H1 (cell line): ENCODE data around the gene DNAI2. TPM values are rescaled to one million over a fixed set of nuclear protein-coding genes. Genes with fewer than 3 reads are reported as not detected.

Experiments
- CTCF ChIA-PET: fragments of 300-600 bp; sonication (Branson Sonifier 250); formaldehyde crosslinking; loops from one replicate; lab custom pipeline; 2021; ENCODE audit not compliant: partially characterized antibody; lab: Charles Lee
- POLR2A ChIA-PET: fragments of 300-600 bp; sonication (Branson Sonifier 250); formaldehyde crosslinking; loops from one replicate; lab custom pipeline; 2021; ENCODE audit warnings: inconsistent platforms; ENCODE audit not compliant: partially characterized antibody; lab: Charles Lee
- DNase-seq, 2 experiments: peaks; one replicate each; pipeline versions ENCODE4 v3.0.0 to v3.0.0-alpha.2; 2010 to 2022; ENCODE audit warnings: low spot score in 2 of 2, low read depth in 1 of 2, mixed read lengths in 1 of 2
- FAIRE-seq: peaks from 2 replicates; lab custom pipeline; 2011; peaks lifted over from hg19 to GRCh38; lab: Jason Lieb, UNC
- H2AFZ ChIP-seq: 2 replicates; pipeline ENCODE4 v1.8.1; 2012; ENCODE audit warnings: low read length, inconsistent platforms
- H2AK5ac ChIP-seq: 2 replicates; pipeline ENCODE4 v1.6.1; 2013; ENCODE audit warnings: low read depth, low read length
- H2BK120ac ChIP-seq: replicated peaks from 2 replicates; pipeline ENCODE3; 2013; ENCODE audit warnings: low read depth, low read length, inconsistent platforms
- H2BK12ac ChIP-seq: 2 replicates; pipeline ENCODE4 v1.6.1; 2013; ENCODE audit warnings: low read depth, low read length
- H2BK15ac ChIP-seq: 2 replicates; pipeline ENCODE4 v1.6.1; 2013; ENCODE audit warnings: low read length
- H2BK20ac ChIP-seq: 2 replicates; pipeline ENCODE4 v1.6.1; 2013; ENCODE audit warnings: low read length
- H2BK5ac ChIP-seq: 2 replicates; pipeline ENCODE4 v1.6.1; 2013; ENCODE audit warnings: low read depth, low read length
- H3K14ac ChIP-seq: 2 replicates; pipeline ENCODE4 v1.6.1; 2013; ENCODE audit warnings: inconsistent platforms; ENCODE audit not compliant: insufficient read length
- H3K18ac ChIP-seq: 2 replicates; pipeline ENCODE4 v1.6.1; 2013; ENCODE audit warnings: low read length; ENCODE audit errors: extremely low read depth
- H3K23ac ChIP-seq: 2 replicates; pipeline ENCODE4 v1.6.1; 2013; ENCODE audit warnings: inconsistent platforms; ENCODE audit not compliant: insufficient read length
- H3K23me2 ChIP-seq: 2 replicates; pipeline ENCODE4 v1.6.1; 2013; ENCODE audit warnings: low read depth, low read length
- H3K27ac ChIP-seq: 2 replicates; pipeline ENCODE4 v1.6.1; 2011; ENCODE audit warnings: low read depth, low read length, inconsistent platforms
- H3K27me3 ChIP-seq, 4 experiments: replicated peaks in 1 of 4; 1 replicate in 1 of 4; 2 replicates in 3 of 4; pipeline versions ENCODE4 v1.6.1 to v1.8.1; 2011 to 2013; ENCODE audit warnings: low read length in 3 of 4, mild to moderate bottlenecking in 3 of 4, inconsistent platforms in 2 of 4, mixed read lengths in 2 of 4, moderate library complexity in 1 of 4; ENCODE audit not compliant: control insufficient read depth in 3 of 4, insufficient read depth in 3 of 4; ENCODE audit errors: extremely low read depth in 1 of 4
- H3K36me3 ChIP-seq, 4 experiments: 2 replicates each; pipeline versions ENCODE4 v1.6.1 to v1.8.1; 2011 to 2013; ENCODE audit warnings: mild to moderate bottlenecking in 4 of 4, low read length in 3 of 4, moderate library complexity in 2 of 4, control low read depth in 1 of 4, inconsistent platforms in 1 of 4; ENCODE audit not compliant: insufficient read depth in 4 of 4, control insufficient read depth in 2 of 4
- H3K4ac ChIP-seq: replicated peaks from 2 replicates; pipeline ENCODE3; 2013; ENCODE audit warnings: low read length, low read depth, mixed read lengths, inconsistent platforms; ENCODE audit not compliant: insufficient read length
- H3K4me1 ChIP-seq, 4 experiments: replicated peaks in 1 of 4; 1 replicate in 1 of 4; 2 replicates in 3 of 4; pipeline versions ENCODE4 v1.6.1 to v1.8.1; 2011 to 2013; ENCODE audit warnings: low read length in 3 of 4, inconsistent platforms in 2 of 4, mixed read lengths in 1 of 4; ENCODE audit not compliant: insufficient read depth in 4 of 4, control insufficient read depth in 3 of 4
- H3K4me2 ChIP-seq, 2 experiments: 2 replicates each; pipeline versions ENCODE4 v1.6.1 to v1.8.1; 2011 to 2013; ENCODE audit warnings: low read depth in 2 of 2, low read length in 2 of 2, control low read depth in 1 of 2, inconsistent platforms in 1 of 2, mild to moderate bottlenecking in 1 of 2; ENCODE audit not compliant: insufficient read depth in 1 of 2
- H3K4me3 ChIP-seq, 4 experiments: fragments of 200-600, 300-600 bp in 1 of 4; sonication (generic), shearing (Covaris generic), sonication (Bioruptor Twin) in 1 of 4; 2 replicates each; pipeline versions ENCODE4 v1.5.1 to v1.8.1; 2011 to 2016; ENCODE audit warnings: low read length in 4 of 4, low read depth in 3 of 4, control low read depth in 2 of 4, inconsistent platforms in 2 of 4, mild to moderate bottlenecking in 2 of 4, mixed read lengths in 1 of 4, moderate library complexity in 1 of 4; ENCODE audit not compliant: insufficient read depth in 2 of 4; ENCODE audit errors: extremely low read depth in 1 of 4
- H3K56ac ChIP-seq: replicated peaks from 2 replicates; pipeline ENCODE3; 2013; ENCODE audit warnings: low read depth, mild to moderate bottlenecking, mixed read lengths, low read length, inconsistent platforms; ENCODE audit not compliant: insufficient read length
- H3K79me1 ChIP-seq: 2 replicates; pipeline ENCODE4 v1.6.1; 2013; ENCODE audit warnings: low read depth, low read length, control low read depth
- H3K79me2 ChIP-seq, 2 experiments: 2 replicates each; pipeline versions ENCODE4 v1.6.1 to v1.8.1; 2012 to 2013; ENCODE audit warnings: low read length in 2 of 2, mild to moderate bottlenecking in 2 of 2, inconsistent platforms in 1 of 2; ENCODE audit not compliant: insufficient read depth in 2 of 2, control insufficient read depth in 1 of 2
- H3K9ac ChIP-seq, 4 experiments: replicated peaks in 1 of 4; 1 replicate in 1 of 4; 2 replicates in 3 of 4; pipeline versions ENCODE4 v1.6.1 to v1.8.1; 2011 to 2013; ENCODE audit warnings: low read depth in 3 of 4, low read length in 3 of 4, control low read depth in 2 of 4, mild to moderate bottlenecking in 2 of 4, moderate library complexity in 2 of 4, inconsistent platforms in 1 of 4; ENCODE audit errors: extremely low read depth in 1 of 4
- H3K9me3 ChIP-seq, 2 experiments: 2 replicates each; pipeline versions ENCODE4 v1.6.1 to v1.8.1; 2012 to 2013; ENCODE audit warnings: mild to moderate bottlenecking in 2 of 2, moderate library complexity in 2 of 2, control low read depth in 1 of 2, inconsistent platforms in 1 of 2, low read depth in 1 of 2, low read length in 1 of 2, mixed read lengths in 1 of 2; ENCODE audit not compliant: insufficient read depth in 2 of 2
- H4K20me1 ChIP-seq, 2 experiments: replicated peaks in 1 of 2; 2 replicates each; pipeline versions ENCODE3 to v1.8.1; 2011 to 2013; ENCODE audit warnings: inconsistent platforms in 2 of 2, low read length in 2 of 2, mild to moderate bottlenecking in 1 of 2; ENCODE audit not compliant: insufficient read depth in 2 of 2, control insufficient read depth in 1 of 2
- H4K5ac ChIP-seq: 2 replicates; pipeline ENCODE4 v1.6.1; 2013; ENCODE audit warnings: low read length, low read depth, mixed read lengths, inconsistent platforms; ENCODE audit not compliant: insufficient read length
- H4K8ac ChIP-seq: 2 replicates; pipeline ENCODE4 v1.8.0; 2013; ENCODE audit warnings: mild to moderate bottlenecking, moderate library complexity, low read length, inconsistent platforms; ENCODE audit not compliant: insufficient read depth; ENCODE audit errors: extremely low read depth
- H4K91ac ChIP-seq: replicated peaks from 2 replicates; pipeline ENCODE3; 2013; ENCODE audit warnings: low read length, mixed read lengths, inconsistent platforms; ENCODE audit not compliant: insufficient read length
- CHD1 ChIP-seq: IDR thresholded peaks from 2 replicates; pipeline ENCODE4 v1.6.1; 2012; ENCODE audit warnings: low read depth, low read length, improper control_type of control experiment
- E2F6 ChIP-seq: IDR thresholded peaks from 2 replicates; pipeline ENCODE4 v1.6.1; 2012; ENCODE audit warnings: inconsistent platforms
- EP300 ChIP-seq, 2 experiments: IDR thresholded peaks; 1 replicate in 1 of 2; 2 replicates in 1 of 2; pipeline ENCODE4 v1.6.1; 2011 to 2012; ENCODE audit warnings: low read depth in 2 of 2, low read length in 2 of 2, mild to moderate bottlenecking in 2 of 2, borderline replicate concordance in 1 of 2, inconsistent platforms in 1 of 2, moderate library complexity in 1 of 2
- RNF2 ChIP-seq: fragments of 200-900, 300-1000 bp; sonication (generic); IDR thresholded peaks from 2 replicates; pipeline ENCODE4 v1.7.1; 2016; ENCODE audit warnings: borderline replicate concordance, low read depth, mild to moderate bottlenecking, antibody characterized with exemption, low read length; ENCODE audit not compliant: poor library complexity, severe bottlenecking; ENCODE audit errors: missing control alignments
- SIRT6 ChIP-seq: IDR thresholded peaks from one replicate; pipeline ENCODE4 v1.7.1; 2012; ENCODE audit warnings: low read length, inconsistent platforms
- SIX5 ChIP-seq: IDR thresholded peaks from 2 replicates; pipeline ENCODE4 v1.6.1; 2011; ENCODE audit warnings: mild to moderate bottlenecking, low read depth, low read length
- SUZ12 ChIP-seq: fragments of 200-600 bp; sonication (generic); IDR thresholded peaks from 2 replicates; pipeline ENCODE4 v1.6.1; 2012; ENCODE audit warnings: mild to moderate bottlenecking, inconsistent platforms, low read length, moderate library complexity, mixed read lengths
- WGBS, 2 experiments: shearing (Covaris generic) in 1 of 2; methylation state at CpG; one replicate each; pipeline versions ENCODE4 v1.1.6 to v1.1.7; 2013 to 2015; ENCODE audit warnings: low lambda C conversion rate in 2 of 2, mixed read lengths in 2 of 2, inconsistent platforms in 1 of 2, low coverage in 1 of 2, missing lambda C conversion rate in 1 of 2; ENCODE audit not compliant: insufficient replicate concordance in 2 of 2, insufficient coverage in 1 of 2, insufficient read length in 1 of 2; ENCODE audit errors: extremely low coverage in 1 of 2, missing lambda C conversion rate in 1 of 2; 5-methylcytosine and 5-hydroxymethylcytosine counted together
- polyA plus RNA-seq, 7 experiments: library from polyadenylated mRNA; depleted of rRNA in 3 of 7; stranded (reverse) in 5 of 7; unstranded in 2 of 7; fragments of >200 nt in 5 of 7; fragments of 200-250 nt in 2 of 7; gene quantifications; 1 replicate in 5 of 7; 2 replicates in 1 of 7; 4 replicates in 1 of 7; pipeline versions ENCODE4 v1.2.1 to v1.2.3, GENCODE V29; 2011 to 2013; ENCODE audit warnings: missing spikeins in 2 of 7, mixed read lengths in 2 of 7
- total RNA-seq: library from RNA; stranded (reverse); fragmentation: NEBNext Ultra II Directional; extraction: Animal tissue kit (Norgen Biotek cat#: 25700); gene quantifications from 2 replicates; pipeline ENCODE4 v1.2.1, GENCODE V29; 2021

DNAI2 gene
- total and polyA plus RNA-seq, 2 of the 8 experiments (the other 6 are each of a cell fraction or from before 2014, with no cell fraction given): 0.08 to 0.15 TPM

GRCh38 chr17:74280093-74280513 is 6.1 kb downstream of the DNAI2 start:
- Histone ChIP-seq H3K14ac (no peak overlapping the region), H3K36me3 (no peaks in the 10 kb centered on the region), H2BK15ac (no peak overlapping the region), H3K18ac (no peak overlapping the region), H3K4me1 (peaks cover 0 to 3% (median 2%) of the 10 kb centered on the region in 4 experiments; a peak in 3 of 7 replicates), H3K79me2 (no peaks in the 10 kb centered on the region), H3K27me3 (peaks cover 0 to 2% (median under 1%) of the 10 kb centered on the region in 4 experiments; a peak in 4 of 7 replicates), H3K4me2 (no peak overlapping the region), H2BK20ac (no peak overlapping the region), H3K9me3 (no peaks in the 10 kb centered on the region), H3K79me1 (no peaks in the 10 kb centered on the region), H3K23me2 (peaks cover 3% of the 10 kb centered on the region; the same call in 1 of the 2 replicates), H3K9ac (no peak overlapping the region), H3K4ac (no peak overlapping the region), H2BK5ac (no peak overlapping the region), H4K5ac (no peak overlapping the region), H3K27ac (no peak overlapping the region), H3K4me3 (no peak overlapping the region), H4K20me1 (no peaks in the 10 kb centered on the region), H4K91ac (no peak overlapping the region), H2AK5ac (no peak overlapping the region), H3K23ac (no peak overlapping the region), H2BK120ac (no peak overlapping the region), H2BK12ac (no peak overlapping the region), H4K8ac (no peak overlapping the region), H2AFZ (no peak overlapping the region), H3K56ac (no peak overlapping the region)
- CTCF ChIA-PET: interaction anchor here (0.6 to 9.1 kb wide), 2 partner anchors 17 to 678 kb away, joined by 3 to 106 read pairs; no protein-coding TSS in a partner anchor
- no peak for DNase-seq
- FAIRE-seq: no peak
- WGBS, 2 experiments: 81% methylated on average over 9 of the region's 9 CpGs; no CpG with 5 or more reads in 1 of the 2 experiments
- POLR2A ChIA-PET: no interaction called here
- no peak for TF ChIP-seq SIRT6
- no peak for TF ChIP-seq RNF2
- no peak for TF ChIP-seq CHD1
- TF ChIP-seq SIX5: no peak
- no peak for TF ChIP-seq EP300 (IDR thresholded peaks at IDR 0.05; ENCODE audit: borderline replicate concordance in 1 of 2, low read depth in 2 of 2, low read length in 2 of 2)
- TF ChIP-seq E2F6: no peak
- no peak for TF ChIP-seq SUZ12
